ENCODE data around the gene MSI2.

GRCh38 chr17:57397402-57397801 is 141.1 kb downstream of the MSI2 start:
- TF ChIP-seq CTCF (conservative IDR thresholded peaks at IDR 0.05; ENCODE audit: low read length), result no peak
- TF ChIP-seq EZH2phosphoT487 (IDR thresholded peaks at IDR 0.05; ENCODE audit: borderline replicate concordance), result no peak
